Breast epithelium (tissue), 4 donors: ENCODE data around the gene SLC39A11. TPM values are rescaled to one million over a fixed set of nuclear protein-coding genes. Genes with fewer than 3 reads are reported as not detected.

ENCODE experiments used
- DNase-seq, 2 donors: peaks; one replicate each; pipeline ENCODE4 v3.0.0-alpha.2; 2019; ENCODE audit warnings: low spot score in 2 of 2
- H3K27ac ChIP-seq, 2 donors: fragments of 200-600 bp; sonication (generic) in 1 of 2; one replicate each; pipeline ENCODE4 v1.5.1; 2016 to 2019; ENCODE audit warnings: mild to moderate bottlenecking in 1 of 2
- H3K27me3 ChIP-seq, 2 donors: fragments of 200-600 bp; sonication (generic) in 1 of 2; one replicate each; pipeline versions ENCODE4 v1.5.1 to v1.6.0; 2017 to 2019; ENCODE audit warnings: control low read depth in 1 of 2, mild to moderate bottlenecking in 1 of 2
- H3K36me3 ChIP-seq: fragments of 200-600 bp; one replicate; pipeline ENCODE4 v1.5.1; 2019
- H3K4me1 ChIP-seq, 2 donors: fragments of 200-600 bp; sonication (generic); one replicate each; pipeline ENCODE4 v1.5.1; 2016 to 2019; ENCODE audit warnings: control low read depth in 1 of 2
- H3K4me3 ChIP-seq, 3 donors: fragments of 200-600 bp; sonication (generic); 1 replicate in 2 of 3; 2 replicates in 1 of 3; pipeline ENCODE4 v1.5.1; 2016 to 2019; ENCODE audit warnings: mild to moderate bottlenecking in 3 of 3, moderate library complexity in 2 of 3
- H3K9me3 ChIP-seq, 2 donors: fragments of 200-600 bp; sonication (generic) in 1 of 2; one replicate each; pipeline ENCODE4 v1.5.1; 2016 to 2019; ENCODE audit warnings: control low read depth in 1 of 2
- CTCF ChIP-seq, 3 donors: fragments of 450-650 bp; IDR thresholded peaks; one replicate each; pipeline ENCODE4 v1.5.1; 2016 to 2017; ENCODE audit warnings: antibody characterized with exemption in 3 of 3, mild to moderate bottlenecking in 3 of 3, moderate library complexity in 3 of 3
- POLR2A ChIP-seq: fragments of 450-650 bp; IDR thresholded peaks from one replicate; pipeline ENCODE4 v1.6.1; 2016; ENCODE audit warnings: antibody characterized with exemption, mild to moderate bottlenecking, moderate library complexity
- POLR2AphosphoS5 ChIP-seq, 3 donors: sonication (generic); formaldehyde crosslinking; IDR thresholded peaks; one replicate each; pipeline ENCODE4 v1.6.1; 2017; ENCODE audit warnings: antibody characterized with exemption in 3 of 3
- intact Hi-C: fragments of 100-400 bp; cut with DNase I; formaldehyde crosslinking; loops from one replicate; pipeline ENCODE4 v1.15.1; 2023; ENCODE audit warnings: low total_unique reads
- total RNA-seq, 3 donors: library from RNA; depleted of rRNA; stranded (reverse); fragments of >200 nt; gene quantifications; one replicate each; pipeline ENCODE4 v1.1.0, GENCODE V29; 2016

Gene SLC39A11
- total RNA-seq, 3 donors from 2014 or later, result 31.8 to 54.6 (median 47.0) TPM

- no peaks in the 10 kb centered on the region for H3K36me3 ChIP-seq
- no peak overlapping the region for H3K27ac ChIP-seq
- TF ChIP-seq POLR2A, result no peak
- TF ChIP-seq CTCF (IDR thresholded peaks at IDR 0.05), result no peak
- TF ChIP-seq POLR2AphosphoS5 (IDR thresholded peaks at IDR 0.05), result no peak
- intact Hi-C loops, result no loop called here
- no peaks in the 10 kb centered on the region for H3K4me1 ChIP-seq
- no peaks in the 10 kb centered on the region for H3K27me3 ChIP-seq
- no peaks in the 10 kb centered on the region for H3K9me3 ChIP-seq
- H3K4me3 ChIP-seq, result no peak overlapping the region
- no peak for DNase-seq
Measured at GRCh38 chr17:72665852-72666851, 426.3 kb downstream of the SLC39A11 start.

DNA sequence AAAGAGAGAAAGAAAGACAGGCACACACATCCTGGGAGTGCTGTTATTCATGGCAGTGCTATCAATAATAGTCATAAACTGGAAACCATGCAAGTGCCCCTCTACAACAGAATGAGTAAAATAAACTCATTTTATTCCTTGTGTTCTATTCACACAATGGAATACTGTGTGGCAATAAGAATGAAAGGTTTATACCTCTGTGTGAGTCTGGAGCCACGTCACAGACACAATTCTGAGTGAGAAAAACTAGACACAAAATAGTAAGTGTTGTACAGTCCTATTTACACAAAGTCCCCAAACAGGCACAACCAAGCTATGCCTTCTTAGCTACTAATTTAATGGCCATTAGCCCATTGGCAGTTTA lies 429.7 kb downstream of the SLC39A11 start:
- Histone ChIP-seq H3K4me3 (no peak overlapping the region), H3K9me3 (no peaks in the 10 kb centered on the region), H3K36me3 (no peaks in the 10 kb centered on the region), H3K27me3 (no peaks in the 10 kb centered on the region), H3K27ac (no peak overlapping the region), H3K4me1 (no peaks in the 10 kb centered on the region)
- no peak for TF ChIP-seq POLR2A
- TF ChIP-seq POLR2AphosphoS5 (IDR thresholded peaks at IDR 0.05), result no peak
- no peak for TF ChIP-seq CTCF (IDR thresholded peaks at IDR 0.05)
- intact Hi-C loops, result no loop called here
- DNase-seq, result no peak

DNA sequence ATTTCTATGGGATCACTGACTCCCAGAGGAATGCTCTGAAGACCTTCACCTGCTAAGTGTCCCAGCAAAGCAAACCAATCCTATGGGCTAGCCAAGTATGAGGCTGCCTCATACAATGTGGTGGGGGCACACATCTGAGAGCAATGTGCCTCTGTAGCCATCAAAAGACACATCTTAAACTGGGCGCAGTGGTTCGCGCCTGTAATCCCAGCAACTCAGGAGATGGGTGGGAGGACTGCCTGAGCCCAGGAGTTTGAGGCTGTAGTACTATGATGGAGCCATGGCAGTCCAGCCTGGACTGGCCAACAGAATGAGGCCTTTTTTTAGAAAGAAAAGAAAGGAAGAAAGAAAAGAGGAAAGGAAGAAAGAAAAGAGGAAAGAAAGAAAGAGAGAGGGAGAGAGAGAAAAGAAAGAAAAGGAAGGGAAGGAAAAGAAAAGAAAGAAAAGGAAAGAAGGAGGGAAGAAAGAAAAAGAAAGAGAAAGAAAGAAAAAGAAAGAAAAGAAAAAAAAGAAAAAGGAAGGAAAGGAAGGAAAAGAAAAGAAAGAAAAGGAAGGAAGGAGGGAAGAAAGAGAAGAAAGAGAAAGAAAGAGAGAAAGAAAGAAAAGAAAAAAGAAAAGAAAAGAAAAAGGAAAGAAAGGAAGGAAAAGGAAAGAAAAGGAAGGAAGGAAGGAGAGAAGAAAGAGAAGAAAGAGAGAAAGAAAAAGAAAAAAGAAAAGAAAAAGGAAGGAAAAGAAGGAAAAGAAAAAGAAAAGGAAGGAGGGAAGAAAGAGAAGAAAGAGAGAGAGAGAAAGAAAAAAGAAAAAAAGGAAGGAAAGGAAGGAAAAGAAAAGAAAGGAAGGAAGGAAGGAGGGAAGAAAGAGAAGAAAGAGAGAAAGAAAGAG lies 430.3 kb downstream of the SLC39A11 start:
- intact Hi-C loops, result no loop called here
- Histone ChIP-seq H3K9me3 (no peaks in the 10 kb centered on the region), H3K4me1 (no peaks in the 10 kb centered on the region), H3K27me3 (no peaks in the 10 kb centered on the region), H3K4me3 (no peak overlapping the region), H3K36me3 (no peaks in the 10 kb centered on the region), H3K27ac (no peak overlapping the region)
- TF ChIP-seq CTCF (IDR thresholded peaks at IDR 0.05) (no peak), POLR2AphosphoS5 (IDR thresholded peaks at IDR 0.05) (no peak)
- DNase-seq, result no peak

DNA sequence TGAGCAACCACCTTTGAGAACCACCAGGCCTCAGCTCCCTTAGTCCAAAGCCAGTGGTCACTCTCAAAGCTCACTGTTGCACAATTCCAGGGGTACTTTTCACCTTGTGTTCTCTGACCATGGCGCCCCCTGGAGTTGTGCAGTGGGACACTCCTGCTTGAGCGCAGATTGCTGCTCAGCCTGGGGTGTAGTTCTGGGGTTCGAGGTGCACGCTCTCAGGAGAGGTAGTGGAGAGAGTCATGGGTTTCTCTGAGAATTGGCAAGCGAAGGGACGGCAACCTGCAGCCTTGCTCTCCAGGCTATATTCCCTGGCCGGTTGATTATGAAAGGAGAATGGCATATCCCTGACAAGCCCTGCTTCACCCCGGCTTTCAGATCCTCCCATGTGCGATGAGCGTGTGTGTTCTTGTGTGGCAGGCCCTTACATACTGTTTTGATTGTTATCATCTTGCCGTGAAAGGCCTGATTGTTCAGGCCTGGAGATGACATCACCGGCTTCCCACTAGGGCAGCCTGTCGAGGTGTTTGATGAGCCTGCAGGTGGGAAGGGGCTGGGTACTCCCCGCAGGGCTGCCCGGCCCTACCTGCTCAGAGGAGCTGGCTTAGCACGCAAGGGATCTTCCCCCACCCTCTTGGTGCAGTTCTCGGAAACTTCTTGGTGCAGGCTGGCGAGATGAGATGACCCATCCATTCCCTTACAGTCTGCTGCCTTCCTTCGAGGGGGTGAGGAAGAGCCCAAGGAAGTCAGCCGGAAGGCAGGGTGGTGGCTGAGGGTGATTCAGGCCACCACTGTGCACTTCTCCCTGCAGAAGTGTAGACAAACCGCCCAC lies 431.2 kb downstream of the SLC39A11 start:
- TF ChIP-seq CTCF (IDR thresholded peaks at IDR 0.05) (no peak), POLR2AphosphoS5 (IDR thresholded peaks at IDR 0.05) (no peak), POLR2A (no peak)
- H3K4me1 ChIP-seq, result no peaks in the 10 kb centered on the region
- H3K4me3 ChIP-seq, result no peak overlapping the region
- H3K9me3 ChIP-seq, result no peaks in the 10 kb centered on the region
- H3K36me3 ChIP-seq, result no peaks in the 10 kb centered on the region
- H3K27me3 ChIP-seq, result no peaks in the 10 kb centered on the region
- no peak overlapping the region for H3K27ac ChIP-seq
- peak in 1 of 2 donors; percentile 30 for DNase-seq
- intact Hi-C loops, result no loop called here
